IPS-15b (cell line): Measurements from ENCODE around the gene ARHGEF26.

Experiments
- H3K27me3 ChIP-seq: one replicate; pipeline ENCODE4 v1.6.1; 2013; ENCODE audit warnings: low read length; ENCODE audit not compliant: control insufficient read depth, insufficient read depth
- H3K36me3 ChIP-seq: one replicate; pipeline ENCODE4 v1.6.1; 2013; ENCODE audit warnings: low read length; ENCODE audit not compliant: control insufficient read depth, insufficient read depth
- H3K4me1 ChIP-seq: one replicate; pipeline ENCODE4 v1.6.1; 2013; ENCODE audit warnings: mild to moderate bottlenecking, low read length; ENCODE audit not compliant: control insufficient read depth, insufficient read depth
- H3K4me3 ChIP-seq: one replicate; pipeline ENCODE4 v1.5.1; 2013; ENCODE audit warnings: low read depth, low read length
- H3K9ac ChIP-seq: one replicate; pipeline ENCODE4 v1.6.1; 2013; ENCODE audit warnings: low read depth, mild to moderate bottlenecking, low read length
- H3K9me3 ChIP-seq: one replicate; pipeline ENCODE4 v1.6.1; 2013; ENCODE audit warnings: mild to moderate bottlenecking, low read length; ENCODE audit not compliant: control insufficient read depth, insufficient read depth

ARHGEF26 gene

DNA sequence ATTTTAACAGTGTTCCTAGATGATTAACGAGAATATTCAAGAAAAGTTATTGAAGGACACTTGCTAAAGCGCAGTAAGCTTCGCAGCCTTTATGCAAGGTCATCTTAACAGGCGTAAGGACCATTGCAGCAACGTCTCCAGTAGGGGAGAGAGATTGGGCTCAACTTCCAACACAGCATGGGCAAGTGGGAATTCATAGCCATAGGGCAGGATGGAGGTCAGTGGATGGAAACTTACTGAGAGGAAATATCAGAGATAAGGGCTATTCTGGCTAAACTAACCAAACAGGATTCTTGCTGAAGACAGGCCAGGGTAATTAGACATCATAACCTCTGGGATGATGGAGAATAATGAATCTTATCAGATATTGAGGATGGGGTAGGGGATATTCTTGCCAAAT is 120.3 kb downstream of the ARHGEF26 start:
- H3K9ac ChIP-seq: no peak overlapping the region
- H3K36me3 ChIP-seq: no peaks in the 10 kb centered on the region
- no peaks in the 10 kb centered on the region for H3K27me3 ChIP-seq
- no peaks in the 10 kb centered on the region for H3K9me3 ChIP-seq
- H3K4me3 ChIP-seq: no peak overlapping the region
- H3K4me1 ChIP-seq: peaks cover 5% of the 10 kb centered on the region

DNA sequence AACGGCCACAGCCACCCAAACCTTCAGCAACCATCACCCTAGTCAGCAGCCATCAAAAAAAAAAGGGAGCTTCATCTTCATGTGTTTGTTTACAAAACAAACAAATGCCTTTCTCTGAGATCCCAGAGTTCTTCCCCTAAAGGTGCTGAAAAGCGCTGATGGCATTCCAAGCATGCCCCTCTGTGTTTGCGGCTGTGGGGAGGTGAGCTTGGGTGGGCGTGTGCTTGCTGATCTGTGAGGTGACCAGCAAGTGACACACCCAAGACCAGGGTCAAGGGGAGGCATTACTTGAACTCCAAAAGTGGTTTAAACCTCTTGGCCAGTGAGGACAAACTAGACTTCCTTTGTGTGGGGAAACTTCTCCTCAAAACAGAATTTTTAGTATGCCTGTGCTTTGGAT is 121.6 kb downstream of the ARHGEF26 start:
- Histone ChIP-seq H3K9ac (no peak overlapping the region), H3K27me3 (no peaks in the 10 kb centered on the region), H3K36me3 (no peaks in the 10 kb centered on the region), H3K4me1 (peaks cover 5% of the 10 kb centered on the region), H3K4me3 (no peak overlapping the region), H3K9me3 (no peaks in the 10 kb centered on the region)

DNA sequence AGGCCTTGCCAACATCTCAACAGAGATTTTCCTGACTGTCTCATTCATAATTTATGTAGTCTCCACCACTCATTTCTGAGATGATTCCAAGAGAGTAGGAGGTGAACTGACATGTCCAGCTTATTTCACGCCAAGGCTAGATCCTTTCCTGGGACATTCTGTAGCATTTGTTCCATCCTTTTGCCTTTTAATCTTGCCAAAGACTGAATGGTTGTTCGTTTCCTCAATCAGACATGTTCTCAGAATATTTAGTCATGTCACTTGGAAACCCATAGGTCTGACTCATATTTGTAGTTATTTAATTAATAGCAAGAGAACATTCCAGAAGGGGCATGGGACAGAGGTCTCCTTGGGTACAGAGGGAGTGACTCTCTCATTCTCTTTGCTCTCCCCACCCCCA is 122.2 kb downstream of the ARHGEF26 start:
- no peaks in the 10 kb centered on the region for H3K9me3 ChIP-seq
- H3K9ac ChIP-seq: no peak overlapping the region
- no peaks in the 10 kb centered on the region for H3K36me3 ChIP-seq
- H3K4me1 ChIP-seq: peaks cover 5% of the 10 kb centered on the region
- no peak overlapping the region for H3K4me3 ChIP-seq
- H3K27me3 ChIP-seq: no peaks in the 10 kb centered on the region

DNA sequence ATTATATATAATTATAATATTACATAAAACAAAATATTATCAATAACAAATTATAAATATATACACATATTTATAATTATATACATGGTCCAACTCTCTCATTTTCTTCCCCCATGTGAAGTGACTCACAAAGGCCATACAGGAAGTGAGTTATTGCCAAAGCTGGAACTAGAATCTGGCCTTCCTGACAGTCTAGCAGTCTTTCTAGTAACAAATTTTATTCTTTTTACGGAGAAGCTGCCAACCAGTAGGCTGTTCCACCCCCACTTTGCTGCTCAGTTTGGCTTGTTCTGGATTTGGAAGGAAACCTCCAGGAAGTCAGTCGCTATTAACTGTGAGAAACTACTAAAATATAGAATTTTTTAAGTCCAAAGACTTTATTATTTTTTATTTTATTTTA is 123.5 kb downstream of the ARHGEF26 start:
- Histone ChIP-seq H3K9me3 (no peaks in the 10 kb centered on the region), H3K36me3 (no peaks in the 10 kb centered on the region), H3K4me3 (no peak overlapping the region)

DNA sequence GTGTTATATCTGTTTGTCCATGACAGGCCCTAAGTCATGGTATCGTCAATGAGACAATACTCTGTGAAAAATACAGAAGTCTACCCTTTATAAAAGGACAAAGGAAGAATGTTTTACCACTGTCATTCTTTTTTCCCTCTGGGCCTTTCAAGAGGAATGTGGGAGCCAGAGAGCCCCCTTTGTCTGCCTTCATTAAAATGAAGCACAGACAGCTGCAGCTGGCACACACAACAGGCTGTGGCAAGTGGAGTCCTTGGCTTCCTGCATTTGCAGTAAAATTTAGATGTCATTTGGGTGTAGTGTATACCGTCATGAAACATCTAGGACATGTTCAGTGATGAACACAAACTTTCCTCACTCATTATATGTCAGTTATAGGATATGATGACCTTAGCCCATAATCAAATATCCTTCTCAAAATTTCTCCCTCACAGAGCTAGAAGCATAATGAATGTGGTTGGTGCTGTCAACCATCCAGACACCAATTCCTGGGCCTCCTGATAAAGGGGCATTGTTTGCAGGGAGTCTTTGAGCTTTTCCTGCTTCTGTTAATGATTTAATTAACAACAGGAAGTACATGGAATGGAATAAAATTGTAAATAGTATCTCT is 126.7 kb downstream of the ARHGEF26 start:
- Histone ChIP-seq H3K27me3 (no peaks in the 10 kb centered on the region), H3K4me1 (no peaks in the 10 kb centered on the region), H3K4me3 (no peak overlapping the region), H3K36me3 (no peaks in the 10 kb centered on the region), H3K9ac (no peak overlapping the region), H3K9me3 (no peaks in the 10 kb centered on the region)

More for the DNA sequence above, 123.5 kb downstream of the ARHGEF26 start:
- Histone ChIP-seq H3K27me3 (no peaks in the 10 kb centered on the region), H3K9ac (no peak overlapping the region), H3K4me1 (peaks cover 5% of the 10 kb centered on the region)

DNA sequence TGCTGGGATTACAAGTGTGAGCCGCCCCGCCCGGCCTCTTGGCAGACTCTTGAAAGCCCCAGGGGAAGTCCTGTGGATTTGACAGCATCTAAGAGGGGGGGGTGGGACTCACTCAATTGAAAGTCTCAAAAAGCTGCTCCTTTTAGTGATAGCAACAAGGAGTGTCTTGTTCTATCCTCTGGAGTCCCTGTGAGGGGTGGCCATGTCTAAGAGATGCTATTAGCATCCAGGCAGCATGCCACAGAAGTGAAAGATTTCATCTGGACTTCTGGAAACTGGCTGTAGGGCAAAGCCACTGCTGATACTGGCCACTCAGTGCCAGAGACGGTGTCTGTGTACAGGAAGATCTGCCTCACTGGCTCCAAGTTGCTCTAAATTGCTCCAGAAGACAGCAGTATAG is 129.1 kb downstream of the ARHGEF26 start:
- no peaks in the 10 kb centered on the region for H3K9me3 ChIP-seq
- no peaks in the 10 kb centered on the region for H3K27me3 ChIP-seq
- no peak overlapping the region for H3K9ac ChIP-seq
- no peak overlapping the region for H3K4me3 ChIP-seq
- no peaks in the 10 kb centered on the region for H3K36me3 ChIP-seq
- H3K4me1 ChIP-seq: no peaks in the 10 kb centered on the region

DNA sequence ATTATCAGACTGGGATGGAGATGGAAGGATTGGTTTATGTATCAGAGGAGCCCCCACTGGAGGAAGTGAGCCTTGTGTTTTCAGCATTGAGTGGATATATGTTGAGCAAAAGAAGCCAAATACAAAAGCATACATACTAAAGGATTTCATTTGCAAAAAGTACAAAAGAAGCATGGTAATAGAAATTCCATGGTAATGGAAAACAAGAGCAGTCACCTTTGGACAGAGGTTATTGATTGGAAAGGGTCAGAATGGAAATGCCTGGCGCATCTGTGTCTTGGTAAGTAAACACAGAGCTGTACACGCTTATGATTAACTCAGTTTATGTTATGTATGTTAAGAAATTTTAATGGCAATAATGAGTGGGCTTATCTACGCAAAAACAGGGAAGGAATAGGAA is 130.4 kb downstream of the ARHGEF26 start:
- Histone ChIP-seq H3K9me3 (no peaks in the 10 kb centered on the region), H3K9ac (no peak overlapping the region), H3K4me3 (no peak overlapping the region), H3K27me3 (no peaks in the 10 kb centered on the region), H3K4me1 (no peaks in the 10 kb centered on the region), H3K36me3 (no peaks in the 10 kb centered on the region)

DNA sequence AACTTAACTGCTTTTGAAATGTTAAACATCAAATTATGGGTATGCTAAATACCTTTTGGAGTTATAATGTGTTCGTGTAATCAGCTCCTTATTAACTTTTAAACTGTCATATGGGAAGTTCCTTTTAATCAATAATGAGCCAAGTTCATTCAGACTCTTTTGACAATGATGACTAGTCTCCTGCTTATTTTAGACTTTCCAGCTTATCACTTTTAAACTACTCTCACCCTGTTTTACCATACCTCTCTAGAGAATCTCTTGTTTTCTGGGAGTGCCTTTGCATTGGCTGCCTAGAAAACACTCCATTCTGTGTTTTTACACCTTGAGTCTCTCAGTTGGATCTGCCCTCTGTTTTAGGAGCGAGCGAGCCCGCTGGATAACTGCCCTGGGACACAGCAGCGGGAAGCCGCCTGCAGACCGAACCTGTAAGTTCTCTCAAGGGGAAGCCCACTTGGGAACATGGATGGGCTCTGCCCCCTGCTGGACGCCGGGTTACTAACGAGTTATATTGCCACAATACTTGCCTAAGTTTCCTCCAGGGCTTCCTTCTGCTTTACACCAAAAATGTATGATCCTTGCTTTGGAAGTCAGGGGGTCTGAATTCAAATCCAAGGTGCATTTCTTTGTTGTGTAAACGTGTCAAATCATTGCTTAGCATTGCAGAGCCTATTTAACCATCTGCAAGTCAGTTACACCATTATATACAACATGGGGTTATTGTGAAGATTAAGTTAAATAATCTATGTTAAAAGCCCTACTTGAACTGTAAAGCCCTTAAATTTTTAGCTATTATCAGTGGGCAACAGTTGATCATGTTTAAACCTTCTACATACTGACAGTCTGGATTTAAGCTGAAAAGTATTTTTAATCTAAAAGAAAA is 131.8 kb downstream of the ARHGEF26 start:
- Histone ChIP-seq H3K36me3 (no peaks in the 10 kb centered on the region), H3K4me1 (no peaks in the 10 kb centered on the region), H3K4me3 (no peak overlapping the region), H3K27me3 (no peaks in the 10 kb centered on the region), H3K9ac (no peak overlapping the region), H3K9me3 (no peaks in the 10 kb centered on the region)

DNA sequence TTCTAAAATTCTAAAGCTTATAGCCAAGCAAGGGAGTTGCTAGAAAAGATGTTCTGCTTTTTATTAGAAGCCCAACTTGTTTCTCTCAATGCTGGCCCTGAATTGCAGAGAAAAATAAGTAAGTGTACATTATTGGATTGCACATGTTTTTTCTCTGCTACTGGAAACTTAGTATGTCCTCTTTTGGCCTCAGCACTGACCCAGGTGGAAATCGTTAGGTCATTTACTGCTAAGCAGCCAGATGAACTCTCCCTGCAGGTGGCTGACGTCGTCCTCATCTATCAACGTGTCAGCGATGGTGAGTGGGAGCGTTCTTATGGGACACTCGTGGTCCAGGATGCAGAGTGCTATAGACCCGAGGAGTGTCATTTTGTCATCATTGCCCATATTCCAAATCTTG is 133.3 kb downstream of the ARHGEF26 start:
- Histone ChIP-seq H3K9me3 (no peaks in the 10 kb centered on the region), H3K4me1 (no peaks in the 10 kb centered on the region), H3K9ac (no peak overlapping the region), H3K27me3 (no peaks in the 10 kb centered on the region), H3K4me3 (no peak overlapping the region), H3K36me3 (no peaks in the 10 kb centered on the region)

DNA sequence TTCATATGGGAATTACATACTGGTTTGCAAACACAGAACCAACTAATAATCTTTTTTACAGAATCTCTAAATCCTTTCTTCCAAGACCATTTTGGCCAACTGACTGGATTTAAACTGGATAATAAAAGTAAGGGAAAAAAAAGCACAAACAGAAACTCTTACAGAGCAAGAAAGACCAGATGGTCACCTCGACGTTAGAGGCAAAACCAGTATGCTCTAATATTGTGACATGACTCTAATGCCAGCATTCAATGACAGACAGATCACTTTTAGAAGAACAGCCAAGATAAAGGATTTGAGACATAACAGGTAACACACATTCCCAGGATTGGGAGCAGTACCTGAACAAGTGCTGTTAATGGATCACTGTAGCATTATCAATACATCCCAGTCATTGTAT is 152.2 kb downstream of the ARHGEF26 start:
- Histone ChIP-seq H3K4me1 (no peaks in the 10 kb centered on the region), H3K9me3 (no peaks in the 10 kb centered on the region), H3K36me3 (peaks cover 7% of the 10 kb centered on the region), H3K27me3 (no peaks in the 10 kb centered on the region), H3K4me3 (no peak overlapping the region), H3K9ac (no peak overlapping the region)

DNA sequence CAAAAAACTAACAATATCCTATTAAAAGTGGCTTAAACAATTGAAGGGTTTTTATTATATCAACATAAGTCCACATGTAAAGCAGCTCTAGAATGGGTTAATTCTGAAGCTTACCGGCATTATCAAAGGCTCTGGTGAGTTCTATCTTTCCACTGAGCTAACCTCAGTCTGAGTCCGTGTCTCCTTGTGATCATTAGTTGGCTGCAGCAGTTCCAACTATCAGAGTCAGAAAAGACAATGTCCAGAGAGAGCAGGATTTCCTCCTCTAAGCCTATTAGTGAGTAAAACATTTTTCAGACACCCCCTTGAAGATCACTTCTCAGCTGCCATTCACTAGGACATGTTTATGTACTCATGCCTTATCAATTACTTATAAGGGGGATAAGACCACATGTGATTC is 153.2 kb downstream of the ARHGEF26 start:
- no peaks in the 10 kb centered on the region for H3K9me3 ChIP-seq
- H3K9ac ChIP-seq: no peak overlapping the region
- H3K36me3 ChIP-seq: peaks cover 7% of the 10 kb centered on the region
- no peak overlapping the region for H3K4me3 ChIP-seq
- no peaks in the 10 kb centered on the region for H3K27me3 ChIP-seq
- no peaks in the 10 kb centered on the region for H3K4me1 ChIP-seq

DNA sequence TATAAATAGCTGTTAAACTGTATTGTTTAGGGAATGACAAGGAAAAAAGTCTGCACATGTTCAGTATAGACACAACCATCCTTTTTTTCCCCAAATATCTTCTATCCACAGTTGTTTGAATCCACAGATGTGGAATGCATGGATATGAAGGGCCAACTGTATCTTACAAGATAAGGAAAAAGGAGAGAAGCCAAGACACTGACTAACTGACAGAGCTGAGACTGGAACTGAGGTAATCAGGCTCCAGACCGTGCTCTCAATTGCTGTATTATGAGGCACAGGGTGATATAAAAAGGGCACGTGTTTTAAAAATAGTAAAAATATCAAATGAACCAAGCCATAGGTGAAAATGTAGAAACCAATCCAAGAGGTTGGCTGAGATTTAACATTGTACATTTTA is 154.1 kb downstream of the ARHGEF26 start:
- no peaks in the 10 kb centered on the region for H3K9me3 ChIP-seq
- peaks cover 7% of the 10 kb centered on the region for H3K36me3 ChIP-seq
- no peak overlapping the region for H3K4me3 ChIP-seq
- H3K4me1 ChIP-seq: no peaks in the 10 kb centered on the region
- no peak overlapping the region for H3K9ac ChIP-seq
- no peaks in the 10 kb centered on the region for H3K27me3 ChIP-seq
